Astrocyte of the cerebellum (primary cell): ENCODE measurements around the gene CFAP410.

Experiments
- DNase-seq: peaks from one replicate; pipeline ENCODE4 v3.0.0-alpha.2; 2011; ENCODE audit warnings: low read depth
- H3K4me3 ChIP-seq: 2 replicates; pipeline ENCODE4 v1.5.1; 2011; ENCODE audit warnings: mild to moderate bottlenecking, low read depth, low read length, moderate library complexity
- in situ Hi-C: cut with HindIII; loops from 2 replicates; pipeline ENCODE4 v1.10.0; 2017; ENCODE audit warnings: low sequenced_read_pairs
- TF ChIP-seq, protein P1 (sequence below): IDR thresholded peaks from 2 replicates; pipeline ENCODE4 v1.5.1; 2012; ENCODE audit warnings: low read length, low read depth, moderate library complexity, mild to moderate bottlenecking; ENCODE audit errors: missing control alignments

The CFAP410 gene

GRCh38 chr21:44337449-44337848, 1.7 kb downstream of the CFAP410 start:
- no peak for DNase-seq
- H3K4me3 ChIP-seq, result no peak overlapping the region

DNA sequence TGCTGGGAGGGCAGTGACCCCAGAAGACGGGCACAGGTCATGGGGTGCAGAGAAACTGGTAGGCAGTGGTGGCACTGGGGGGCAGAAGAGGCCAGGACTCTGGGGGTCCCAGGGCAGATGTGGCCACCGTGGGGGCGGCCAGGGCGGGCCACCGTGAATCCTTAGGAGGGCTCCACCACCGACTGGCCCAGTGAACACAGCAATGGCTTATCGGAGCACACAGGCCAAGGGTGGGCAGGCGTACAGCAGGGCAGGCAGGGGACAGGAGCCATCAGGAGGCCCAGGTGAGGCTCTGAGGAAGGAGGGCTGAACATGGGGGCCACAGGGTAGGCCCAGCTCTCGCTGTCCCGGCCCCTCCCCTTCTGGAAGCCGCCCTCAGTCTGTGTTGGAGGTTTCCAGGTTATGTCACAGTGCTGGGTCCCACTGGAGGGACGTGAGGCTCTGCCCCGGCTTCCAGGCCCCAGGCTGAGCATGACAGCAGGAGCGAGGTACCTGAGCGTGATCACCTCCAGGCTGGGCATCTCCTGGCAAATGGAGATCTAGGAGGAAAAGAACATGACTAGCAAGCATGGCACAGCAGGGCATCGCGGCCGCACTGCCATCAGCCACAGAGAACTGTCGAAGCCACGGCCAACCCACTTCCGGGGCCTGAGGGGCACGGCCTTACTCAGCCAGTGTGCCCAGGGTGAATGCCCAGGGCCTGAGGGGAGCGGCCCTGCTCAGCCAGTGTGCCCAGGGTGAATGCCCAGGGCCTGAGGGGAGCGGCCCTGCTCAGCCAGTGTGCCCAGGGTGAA, 3.7 kb downstream of the CFAP410 start:
- in situ Hi-C loops, result no loop called here
- TF ChIP-seq, protein P1, sequence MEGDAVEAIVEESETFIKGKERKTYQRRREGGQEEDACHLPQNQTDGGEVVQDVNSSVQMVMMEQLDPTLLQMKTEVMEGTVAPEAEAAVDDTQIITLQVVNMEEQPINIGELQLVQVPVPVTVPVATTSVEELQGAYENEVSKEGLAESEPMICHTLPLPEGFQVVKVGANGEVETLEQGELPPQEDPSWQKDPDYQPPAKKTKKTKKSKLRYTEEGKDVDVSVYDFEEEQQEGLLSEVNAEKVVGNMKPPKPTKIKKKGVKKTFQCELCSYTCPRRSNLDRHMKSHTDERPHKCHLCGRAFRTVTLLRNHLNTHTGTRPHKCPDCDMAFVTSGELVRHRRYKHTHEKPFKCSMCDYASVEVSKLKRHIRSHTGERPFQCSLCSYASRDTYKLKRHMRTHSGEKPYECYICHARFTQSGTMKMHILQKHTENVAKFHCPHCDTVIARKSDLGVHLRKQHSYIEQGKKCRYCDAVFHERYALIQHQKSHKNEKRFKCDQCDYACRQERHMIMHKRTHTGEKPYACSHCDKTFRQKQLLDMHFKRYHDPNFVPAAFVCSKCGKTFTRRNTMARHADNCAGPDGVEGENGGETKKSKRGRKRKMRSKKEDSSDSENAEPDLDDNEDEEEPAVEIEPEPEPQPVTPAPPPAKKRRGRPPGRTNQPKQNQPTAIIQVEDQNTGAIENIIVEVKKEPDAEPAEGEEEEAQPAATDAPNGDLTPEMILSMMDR, result no peak
- no peak for DNase-seq
- H3K4me3 ChIP-seq, result no peak overlapping the region

More at GRCh38 chr21:44337449-44337848, 1.7 kb downstream of the CFAP410 start:
- in situ Hi-C loops, result no loop called here
- TF ChIP-seq, protein P1, result no peak

GRCh38 chr21:44334329-44335030, 4.7 kb downstream of the CFAP410 start:
- no peak for DNase-seq
- TF ChIP-seq, protein P1, result no peak
- in situ Hi-C loops, result no loop called here
- no peak overlapping the region for H3K4me3 ChIP-seq

GRCh38 chr21:44333509-44334328, 5.5 kb downstream of the CFAP410 start:
- in situ Hi-C loops, result no loop called here

GRCh38 chr21:44332965-44333364, 6.2 kb downstream of the CFAP410 start:
- no peak for DNase-seq
- TF ChIP-seq, protein P1, result no peak
- no peak overlapping the region for H3K4me3 ChIP-seq
- in situ Hi-C loops, result no loop called here

More at GRCh38 chr21:44333509-44334328, 5.5 kb downstream of the CFAP410 start:
- TF ChIP-seq, protein P1, result no peak
- no peak for DNase-seq
- no peak overlapping the region for H3K4me3 ChIP-seq

DNA sequence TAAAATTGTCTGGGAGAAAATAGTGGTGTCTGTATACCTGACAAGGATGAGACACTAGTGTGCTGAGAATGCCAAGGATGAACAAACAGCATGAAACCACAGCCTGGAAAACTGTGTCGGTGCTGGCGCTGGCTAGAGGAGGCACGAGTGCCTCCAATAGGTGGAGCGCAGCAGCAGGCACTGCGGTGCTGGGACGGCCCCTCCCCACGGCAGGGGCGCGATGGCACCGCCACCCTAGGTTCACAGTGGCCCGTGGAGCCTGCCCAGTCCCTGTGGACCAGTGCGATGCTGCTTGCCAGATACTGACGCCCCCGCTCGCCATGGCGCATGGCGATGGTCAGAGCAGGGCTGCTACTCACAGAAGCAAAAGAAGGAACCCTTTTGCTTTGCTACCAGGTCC, 6.8 kb downstream of the CFAP410 start:
- in situ Hi-C loops, result no loop called here
- TF ChIP-seq, protein P1, result no peak
- H3K4me3 ChIP-seq, result no peak overlapping the region
- no peak for DNase-seq
